LNCaP clone FGC (cell line): ENCODE measurements around the gene CDCA8.

Experiments
- DNase-seq: peaks from one replicate; pipeline ENCODE4 v3.0.0-alpha.2; 2011; ENCODE audit warnings: low read depth
- H3K4me3 ChIP-seq: 2 replicates; pipeline ENCODE4 v1.5.1; 2011; ENCODE audit warnings: mild to moderate bottlenecking, low read depth, low read length, control low read depth
- TF ChIP-seq, protein P1 (sequence below): IDR thresholded peaks from 2 replicates; pipeline ENCODE4 v1.5.1; 2012; ENCODE audit warnings: mild to moderate bottlenecking; ENCODE audit not compliant: control insufficient read depth, insufficient read depth; ENCODE audit errors: extremely low read depth

The CDCA8 gene

DNA sequence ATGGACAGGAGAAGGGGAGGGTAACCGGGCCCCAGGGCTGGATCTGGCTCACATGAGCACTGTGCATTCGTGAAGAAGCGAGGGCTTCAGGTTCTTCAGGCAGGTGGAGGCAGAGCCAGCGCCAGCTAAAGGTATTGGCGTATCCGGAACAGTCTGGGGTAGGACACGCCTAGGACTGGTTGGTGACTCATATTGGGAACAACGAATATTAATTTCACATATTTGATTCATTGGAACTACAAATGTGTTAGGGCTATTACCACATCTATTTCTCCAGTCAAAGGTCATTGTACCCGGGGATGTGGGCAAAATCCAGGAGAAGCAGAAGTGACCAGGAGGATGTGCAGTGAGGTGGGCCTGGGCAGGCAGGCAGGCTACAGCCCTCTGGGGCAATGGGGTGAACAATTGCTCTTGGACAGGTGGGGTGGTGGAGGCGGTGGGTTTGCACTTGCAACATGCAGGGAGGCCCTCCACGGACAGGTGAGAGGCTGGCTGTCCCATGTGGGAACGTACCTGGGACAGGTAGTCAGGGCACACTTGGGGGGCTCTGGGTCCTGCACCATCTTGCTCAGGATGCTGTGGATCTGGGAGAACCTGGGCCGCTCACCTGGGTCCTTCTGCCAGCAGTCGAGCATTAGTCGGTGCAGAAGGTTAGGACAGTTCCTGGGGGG is 26.7 kb downstream of the CDCA8 start:
- H3K4me3 ChIP-seq = no peak overlapping the region
- TF ChIP-seq, protein P1, sequence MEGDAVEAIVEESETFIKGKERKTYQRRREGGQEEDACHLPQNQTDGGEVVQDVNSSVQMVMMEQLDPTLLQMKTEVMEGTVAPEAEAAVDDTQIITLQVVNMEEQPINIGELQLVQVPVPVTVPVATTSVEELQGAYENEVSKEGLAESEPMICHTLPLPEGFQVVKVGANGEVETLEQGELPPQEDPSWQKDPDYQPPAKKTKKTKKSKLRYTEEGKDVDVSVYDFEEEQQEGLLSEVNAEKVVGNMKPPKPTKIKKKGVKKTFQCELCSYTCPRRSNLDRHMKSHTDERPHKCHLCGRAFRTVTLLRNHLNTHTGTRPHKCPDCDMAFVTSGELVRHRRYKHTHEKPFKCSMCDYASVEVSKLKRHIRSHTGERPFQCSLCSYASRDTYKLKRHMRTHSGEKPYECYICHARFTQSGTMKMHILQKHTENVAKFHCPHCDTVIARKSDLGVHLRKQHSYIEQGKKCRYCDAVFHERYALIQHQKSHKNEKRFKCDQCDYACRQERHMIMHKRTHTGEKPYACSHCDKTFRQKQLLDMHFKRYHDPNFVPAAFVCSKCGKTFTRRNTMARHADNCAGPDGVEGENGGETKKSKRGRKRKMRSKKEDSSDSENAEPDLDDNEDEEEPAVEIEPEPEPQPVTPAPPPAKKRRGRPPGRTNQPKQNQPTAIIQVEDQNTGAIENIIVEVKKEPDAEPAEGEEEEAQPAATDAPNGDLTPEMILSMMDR = no peak
- no peak for DNase-seq

DNA sequence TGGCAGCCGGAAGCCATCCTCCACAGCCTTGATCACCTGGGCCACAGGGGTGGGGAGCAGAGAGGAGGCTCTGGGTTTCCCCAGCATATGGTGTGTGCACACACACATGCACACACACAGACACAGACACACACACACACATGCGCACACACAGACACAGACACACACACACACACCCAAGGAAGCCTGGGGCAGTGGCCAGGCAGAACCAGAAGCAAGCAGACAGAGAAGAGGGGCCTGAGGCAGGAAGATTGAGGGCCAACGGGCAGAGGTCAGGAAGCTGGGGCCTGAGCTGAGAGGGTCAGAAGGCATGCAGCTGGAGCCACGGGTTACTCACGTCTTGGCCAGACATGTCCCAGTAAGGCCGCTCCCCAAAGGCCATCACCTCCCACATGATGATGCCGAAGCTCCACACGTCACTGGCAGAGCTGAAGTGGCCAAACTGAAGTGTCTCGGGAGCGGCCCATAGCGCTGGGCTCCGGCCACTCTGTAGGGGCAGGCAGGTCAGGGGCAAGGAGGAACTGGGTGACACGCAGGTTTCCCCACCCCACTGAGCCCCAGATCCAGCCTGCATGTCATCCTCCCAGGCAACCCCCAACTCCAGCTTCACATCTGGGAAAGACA is 27.4 kb downstream of the CDCA8 start:
- no peak for DNase-seq
- no peak overlapping the region for H3K4me3 ChIP-seq
- TF ChIP-seq, protein P1 = no peak

DNA sequence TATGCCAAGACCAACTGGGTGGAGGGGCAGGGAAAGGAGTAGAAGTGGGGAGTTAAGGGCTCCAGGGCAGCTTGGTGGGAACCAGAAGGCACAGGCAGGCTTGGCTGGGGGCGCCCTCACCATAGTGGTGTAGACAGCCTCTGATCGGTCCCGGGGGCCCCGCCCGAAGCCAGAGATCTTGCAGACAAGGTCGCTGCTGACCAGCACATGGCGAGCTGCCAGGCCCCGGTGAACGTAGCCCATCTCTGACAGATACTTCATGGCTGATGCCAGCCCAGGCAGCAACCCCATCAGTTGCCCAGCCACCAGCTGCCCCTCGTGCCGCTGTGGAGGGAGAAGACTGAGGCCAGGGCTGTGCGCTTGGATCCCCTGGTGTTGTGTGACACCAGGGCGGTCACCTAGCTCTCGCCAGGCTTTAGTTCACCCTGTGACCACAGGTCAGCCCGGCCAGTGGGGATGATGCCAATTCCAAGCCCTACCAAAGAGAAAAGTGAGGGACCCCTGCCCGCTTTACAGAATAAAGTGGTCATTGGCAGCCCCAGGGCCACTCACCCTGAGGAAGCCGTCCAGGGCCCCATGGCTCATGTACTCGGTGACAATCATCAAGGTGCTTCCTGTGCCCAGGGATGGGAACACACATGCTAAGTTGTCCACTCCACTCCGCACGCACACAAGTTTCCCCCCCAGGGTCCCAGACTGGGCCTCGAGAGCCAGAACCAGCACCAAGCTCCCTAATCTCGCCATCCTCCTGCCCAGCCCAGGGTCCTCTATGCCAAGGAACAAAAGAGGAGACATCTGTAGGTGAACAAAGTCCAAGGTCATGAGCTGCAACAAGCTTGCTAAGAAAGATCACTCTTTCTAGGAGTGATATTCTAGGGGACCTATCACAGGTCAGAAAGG is 28.2 kb downstream of the CDCA8 start:
- H3K4me3 ChIP-seq = no peak overlapping the region
- no peak for DNase-seq
- TF ChIP-seq, protein P1 = no peak

DNA sequence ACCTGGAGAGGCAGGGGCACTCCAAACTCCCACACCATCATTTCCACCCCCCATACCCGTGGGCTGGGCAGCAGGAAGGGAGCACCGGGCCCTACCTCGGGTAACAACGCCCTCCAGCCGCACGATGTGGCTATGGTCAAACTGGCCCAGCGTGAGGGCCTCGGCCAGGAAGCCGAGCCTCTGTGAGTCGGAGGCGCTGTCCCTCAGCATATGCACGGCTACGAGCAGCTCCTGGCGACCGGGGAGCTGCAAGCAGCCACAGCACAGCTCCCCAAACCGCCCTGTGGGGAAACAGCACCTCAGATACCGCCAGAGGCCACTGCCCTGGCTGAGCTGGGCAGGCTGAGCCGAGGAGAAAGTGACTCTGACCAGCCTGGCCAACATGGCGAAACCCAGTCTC is 29.2 kb downstream of the CDCA8 start:
- H3K4me3 ChIP-seq = no peak overlapping the region
- no peak for DNase-seq
- TF ChIP-seq, protein P1 = no peak

DNA sequence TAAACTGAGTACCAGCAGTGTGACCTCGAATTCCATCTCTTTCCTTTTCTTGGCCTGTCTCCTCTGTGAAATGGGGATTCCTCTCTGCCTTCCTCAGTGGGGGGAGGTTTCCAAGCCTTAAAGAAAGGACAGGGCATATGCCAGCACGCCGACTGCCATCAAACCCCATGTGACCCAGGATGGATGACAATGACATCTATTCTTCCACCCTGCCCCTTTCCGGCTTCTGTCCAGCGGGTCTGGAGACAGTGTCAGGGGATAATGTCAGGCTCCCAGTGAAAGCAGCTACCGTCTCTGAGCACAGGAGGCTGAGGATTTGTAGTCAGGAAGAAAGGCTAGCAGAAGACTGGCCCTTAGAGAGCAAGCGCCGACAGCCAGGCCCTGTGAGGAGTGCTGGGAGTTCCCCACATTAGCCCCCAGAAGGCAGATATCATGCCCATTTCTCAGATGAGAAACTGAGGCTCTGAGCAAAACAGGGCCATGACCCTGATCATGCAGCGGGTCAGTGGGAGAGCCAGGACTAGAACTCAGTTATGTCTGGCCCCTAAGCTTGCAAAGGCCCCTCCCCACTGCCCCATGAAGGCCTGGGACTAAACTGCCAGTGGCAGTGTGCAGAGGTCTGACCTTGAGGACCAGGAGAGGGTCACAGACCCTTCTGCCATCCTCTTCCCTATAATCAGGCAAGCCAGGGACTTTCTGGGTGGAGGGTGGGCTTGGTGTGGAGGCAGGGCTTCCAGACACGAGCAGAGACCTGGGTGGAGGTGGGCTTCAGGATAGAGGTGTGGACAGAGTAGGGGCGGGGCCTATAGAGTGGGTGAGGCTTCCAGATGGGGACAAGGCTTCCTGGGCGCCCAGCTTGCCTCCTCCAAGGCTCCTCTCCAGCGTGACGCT is 30.1 kb downstream of the CDCA8 start:
- DNase-seq = no peak
- TF ChIP-seq, protein P1 = no peak
- H3K4me3 ChIP-seq = no peak overlapping the region

DNA sequence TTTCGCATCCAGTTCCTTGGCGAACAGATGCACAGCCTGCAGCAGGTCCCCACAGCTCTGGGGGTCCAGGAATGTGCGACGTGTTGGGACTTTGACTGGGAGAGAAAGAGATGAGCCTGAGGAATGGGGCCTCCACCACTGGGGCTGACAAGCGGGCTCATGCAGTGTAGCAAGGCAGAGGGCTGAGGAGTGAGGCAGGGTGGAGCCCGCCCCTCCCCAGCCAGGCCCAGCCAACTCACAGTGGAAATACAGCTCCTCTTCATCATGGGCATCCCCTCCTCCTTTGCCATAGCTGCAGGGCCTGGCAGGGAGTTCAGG is 30.7 kb downstream of the CDCA8 start:
- TF ChIP-seq, protein P1 = no peak
- H3K4me3 ChIP-seq = no peak overlapping the region
- no peak for DNase-seq
